Lower leg skin (tissue), 4 donors: ENCODE measurements around the gene OXTR. TPM values are rescaled to one million over a fixed set of nuclear protein-coding genes. Genes with fewer than 3 reads are reported as not detected.

Experiments
- DNase-seq, 2 donors: peaks; one replicate each; pipeline ENCODE4 v3.0.0-alpha.2; 2019; ENCODE audit warnings: low spot score in 2 of 2
- H3K4me3 ChIP-seq: fragments of 200-600 bp; sonication (generic); 2 replicates; pipeline ENCODE4 v1.5.1; 2017; ENCODE audit warnings: mild to moderate bottlenecking, low read depth; ENCODE audit not compliant: poor library complexity, severe bottlenecking
- CTCF ChIP-seq, 3 donors: fragments of 450-650 bp; IDR thresholded peaks; one replicate each; pipeline ENCODE4 v1.5.1; 2016; ENCODE audit warnings: antibody characterized with exemption in 3 of 3, mild to moderate bottlenecking in 3 of 3, moderate library complexity in 2 of 3
- POLR2A ChIP-seq, 2 donors: fragments of 450-650 bp; IDR thresholded peaks; one replicate each; pipeline ENCODE4 v1.6.1; 2016 to 2017; ENCODE audit warnings: antibody characterized with exemption in 2 of 2, mild to moderate bottlenecking in 1 of 2, moderate library complexity in 1 of 2
- WGBS, 2 donors: methylation state at CpG; one replicate each; pipeline ENCODE4 v1.1.5; 2018; 5-methylcytosine and 5-hydroxymethylcytosine counted together
- intact Hi-C: fragments of 100-400 bp; cut with DNase I; formaldehyde crosslinking; loops from one replicate; pipeline ENCODE4 v1.15.0; 2023; ENCODE audit warnings: low total_unique reads
- total RNA-seq, 4 donors: library from RNA; depleted of rRNA; stranded (reverse); fragments of >200 nt; gene quantifications; one replicate each; pipeline ENCODE4 v1.1.0, GENCODE V29; 2016

Gene OXTR
- total RNA-seq, 4 donors from 2014 or later: 0.19 to 0.44 (median 0.19) TPM; not detected in 1

- intact Hi-C loops: no loop called here
- WGBS, 2 donors: 67 to 80% methylated on average over 5 of the region's 5 CpGs
- H3K4me3 ChIP-seq: no peak overlapping the region
- no peak for DNase-seq
- no peak for TF ChIP-seq POLR2A (IDR thresholded peaks at IDR 0.05)
- TF ChIP-seq CTCF (IDR thresholded peaks at IDR 0.05): no peak
These were observed 5.8 kb upstream of the OXTR start for GRCh38 chr3:8775181-8775580.

GRCh38 chr3:8773941-8774542 lies 4.6 kb upstream of the OXTR start:
- 84 to 91% methylated on average over 5 of the region's 5 CpGs for whole genome bisulfite sequencing, 2 donors
- no peak for TF ChIP-seq POLR2A (IDR thresholded peaks at IDR 0.05)
- no peak for TF ChIP-seq CTCF (IDR thresholded peaks at IDR 0.05)
- intact Hi-C loops: no loop called here
- no peak for DNase-seq
- H3K4me3 ChIP-seq: no peak overlapping the region

- no peak overlapping the region for H3K4me3 ChIP-seq
- TF ChIP-seq POLR2A (IDR thresholded peaks at IDR 0.05) (no peak), CTCF (IDR thresholded peaks at IDR 0.05) (no peak)
- WGBS, 2 donors: 6 to 11% methylated on average over 20 to 35 of the region's 36 CpGs
- intact Hi-C loops: no loop called here
- DNase-seq: no peak
These were observed 887 bp downstream of the OXTR start for GRCh38 chr3:8768364-8769087.

GRCh38 chr3:8767667-8768363 lies 1.6 kb downstream of the OXTR start:
- no peak overlapping the region for H3K4me3 ChIP-seq
- intact Hi-C loops: no loop called here
- TF ChIP-seq CTCF (IDR thresholded peaks at IDR 0.05): no peak
- TF ChIP-seq POLR2A (IDR thresholded peaks at IDR 0.05): no peak
- DNase-seq: no peak
- WGBS, 2 donors: 2 to 9% methylated on average over 16 to 45 of the region's 74 CpGs

- TF ChIP-seq POLR2A (IDR thresholded peaks at IDR 0.05): no peak
- no peak for TF ChIP-seq CTCF (IDR thresholded peaks at IDR 0.05)
- DNase-seq: no peak
- WGBS, 2 donors: 45 to 46% methylated on average over 24 to 35 of the region's 37 CpGs
- intact Hi-C loops: no loop called here
- no peak overlapping the region for H3K4me3 ChIP-seq
These were observed 2.2 kb downstream of the OXTR start for GRCh38 chr3:8767256-8767666.
